Measurements from ENCODE around the gene KRT7. TPM values are rescaled to one million over a fixed set of nuclear protein-coding genes. Genes with fewer than 3 reads are reported as not detected.

Gene KRT7
- total and polyA plus RNA-seq, 5 donors from 2014 or later, result 0.56 to 1.4 TPM; not detected in 3

DNA sequence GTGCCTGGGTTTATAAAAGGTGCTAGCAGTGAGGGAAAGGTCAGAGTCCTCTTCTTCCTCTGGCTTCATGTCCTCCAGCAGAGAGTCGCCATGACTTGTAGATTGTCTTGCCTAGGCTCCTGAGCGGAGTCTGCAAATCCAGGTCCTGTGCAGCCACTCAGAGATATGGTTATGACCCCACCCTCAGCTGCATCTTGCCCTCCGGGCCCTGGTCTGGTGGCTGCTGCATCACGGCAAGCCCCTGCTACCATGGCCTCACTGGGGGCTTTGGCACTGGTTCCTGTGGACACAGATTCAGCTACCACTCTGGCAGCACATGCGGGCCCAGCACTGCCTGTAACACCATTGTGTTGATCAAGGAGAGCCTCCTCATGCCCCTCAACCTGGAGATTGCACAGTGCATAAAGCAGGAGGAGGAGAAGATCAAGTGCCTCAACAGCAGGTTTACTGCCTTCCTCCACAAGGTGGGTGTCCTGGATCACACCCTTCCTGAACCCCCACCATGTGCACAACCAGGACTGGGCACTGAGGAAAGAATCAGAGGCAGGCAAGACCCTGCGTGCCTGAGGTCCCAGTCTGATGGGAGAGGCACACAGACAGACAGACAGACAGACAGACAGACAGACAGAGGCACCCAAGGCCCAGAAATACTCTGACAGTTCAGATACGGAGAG is 30.9 kb downstream of the KRT7 start:
- H3K4me1 Mint-ChIP-seq, result no peaks in the 10 kb centered on the region
- H3K4me3 Mint-ChIP-seq, result no peak overlapping the region
- Histone ChIP-seq H3K9me3 (ENCODE audit: control insufficient read depth in 2 of 2, low read length in 2 of 2) (no peaks in the 10 kb centered on the region), H3K27me3 (ENCODE audit: control insufficient read depth, insufficient read depth, low read length) (peaks cover 1% of the 10 kb centered on the region), H3K4me3 (ENCODE audit: low read depth, low read length) (no peak overlapping the region), H3K27ac (ENCODE audit: insufficient read depth, low read length, poor library complexity, severe bottlenecking) (no peak overlapping the region), H3K36me3 (ENCODE audit: control insufficient read depth, insufficient read depth, low read length) (no peaks in the 10 kb centered on the region), H3K4me1 (ENCODE audit: control insufficient read depth, insufficient read depth, low read length, poor library complexity, severe bottlenecking) (no peaks in the 10 kb centered on the region)
- DNase-seq, result no peak
- ATAC-seq (ENCODE audit: low read depth in 2 of 2), result no peak
- H3K27ac Mint-ChIP-seq, result no peak overlapping the region
- H3K9me3 Mint-ChIP-seq, result peaks cover 0 to 3% (median 0%) of the 10 kb centered on the region in 7 donors
- no peaks in the 10 kb centered on the region for H3K36me3 Mint-ChIP-seq
- H3K27me3 Mint-ChIP-seq, result peaks cover 34% of the 10 kb centered on the region

DNA sequence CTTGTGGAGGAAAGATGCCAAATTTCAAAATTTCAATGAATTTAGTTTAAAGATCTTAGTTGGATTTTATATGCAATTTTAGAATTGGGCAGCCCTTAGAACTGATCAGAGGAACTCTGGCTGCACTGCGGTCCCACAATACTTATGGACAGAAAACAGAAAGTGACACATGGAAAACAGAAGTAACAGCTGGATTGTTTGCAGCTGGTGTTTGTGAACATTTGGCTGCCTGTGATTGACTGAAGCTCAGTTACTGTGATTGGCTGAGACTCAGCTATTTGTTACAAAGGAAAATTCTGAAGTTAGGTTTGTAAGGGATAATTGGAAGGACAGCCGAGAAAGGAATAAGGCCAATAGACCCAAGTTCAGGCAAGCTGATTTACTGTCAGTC is 31.4 kb downstream of the KRT7 start:
- Histone ChIP-seq H3K4me3 (ENCODE audit: low read depth, low read length) (no peak overlapping the region), H3K4me1 (ENCODE audit: control insufficient read depth, insufficient read depth, low read length, poor library complexity, severe bottlenecking) (no peaks in the 10 kb centered on the region), H3K9me3 (ENCODE audit: control insufficient read depth in 2 of 2, low read length in 2 of 2) (no peaks in the 10 kb centered on the region), H3K36me3 (ENCODE audit: control insufficient read depth, insufficient read depth, low read length) (no peaks in the 10 kb centered on the region), H3K27ac (ENCODE audit: insufficient read depth, low read length, poor library complexity, severe bottlenecking) (no peak overlapping the region), H3K27me3 (ENCODE audit: control insufficient read depth, insufficient read depth, low read length) (peaks cover 1% of the 10 kb centered on the region)
- no peaks in the 10 kb centered on the region for H3K4me1 Mint-ChIP-seq
- H3K36me3 Mint-ChIP-seq, result no peaks in the 10 kb centered on the region
- no peak overlapping the region for H3K27ac Mint-ChIP-seq
- DNase-seq (no peak), ATAC-seq (ENCODE audit: low read depth in 2 of 2) (no peak)
- H3K9me3 Mint-ChIP-seq, result peaks cover 0 to 3% (median 0%) of the 10 kb centered on the region in 7 donors
- H3K27me3 Mint-ChIP-seq, result peaks cover 29% of the 10 kb centered on the region
- H3K4me3 Mint-ChIP-seq, result no peak overlapping the region

DNA sequence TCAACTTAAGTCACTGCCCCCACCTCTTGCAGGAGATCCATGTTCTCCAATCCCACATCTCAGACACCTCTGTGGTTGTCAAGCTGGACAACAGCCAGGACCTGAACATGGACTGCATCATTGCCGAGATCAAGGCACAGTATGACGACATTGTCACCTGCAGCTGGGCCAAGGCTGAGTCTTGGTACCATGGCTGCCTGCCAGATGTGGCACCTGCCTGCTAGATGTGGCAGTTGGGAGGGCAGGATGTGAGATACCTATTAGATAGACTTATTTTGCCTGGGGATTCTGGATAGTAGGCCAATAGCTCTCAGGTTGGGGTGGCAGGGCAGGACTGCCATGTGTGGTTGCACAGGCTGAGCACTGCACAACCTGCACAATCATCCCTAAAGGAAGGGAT is 33.5 kb downstream of the KRT7 start:
- no peaks in the 10 kb centered on the region for H3K36me3 Mint-ChIP-seq
- no peak for ATAC-seq (ENCODE audit: low read depth in 2 of 2)
- Histone ChIP-seq H3K4me1 (ENCODE audit: control insufficient read depth, insufficient read depth, low read length, poor library complexity, severe bottlenecking) (no peaks in the 10 kb centered on the region), H3K36me3 (ENCODE audit: control insufficient read depth, insufficient read depth, low read length) (no peaks in the 10 kb centered on the region), H3K27ac (ENCODE audit: insufficient read depth, low read length, poor library complexity, severe bottlenecking) (no peak overlapping the region), H3K9me3 (ENCODE audit: control insufficient read depth in 2 of 2, low read length in 2 of 2) (no peaks in the 10 kb centered on the region), H3K27me3 (ENCODE audit: control insufficient read depth, insufficient read depth, low read length) (no peaks in the 10 kb centered on the region), H3K4me3 (ENCODE audit: low read depth, low read length) (no peak overlapping the region)
- no peak overlapping the region for H3K27ac Mint-ChIP-seq
- peaks cover 0 to 2% (median 0%) of the 10 kb centered on the region in 7 donors for H3K9me3 Mint-ChIP-seq
- DNase-seq, result no peak
- H3K4me3 Mint-ChIP-seq, result no peak overlapping the region
- H3K4me1 Mint-ChIP-seq, result no peaks in the 10 kb centered on the region
- H3K27me3 Mint-ChIP-seq, result peaks cover 12% of the 10 kb centered on the region

DNA sequence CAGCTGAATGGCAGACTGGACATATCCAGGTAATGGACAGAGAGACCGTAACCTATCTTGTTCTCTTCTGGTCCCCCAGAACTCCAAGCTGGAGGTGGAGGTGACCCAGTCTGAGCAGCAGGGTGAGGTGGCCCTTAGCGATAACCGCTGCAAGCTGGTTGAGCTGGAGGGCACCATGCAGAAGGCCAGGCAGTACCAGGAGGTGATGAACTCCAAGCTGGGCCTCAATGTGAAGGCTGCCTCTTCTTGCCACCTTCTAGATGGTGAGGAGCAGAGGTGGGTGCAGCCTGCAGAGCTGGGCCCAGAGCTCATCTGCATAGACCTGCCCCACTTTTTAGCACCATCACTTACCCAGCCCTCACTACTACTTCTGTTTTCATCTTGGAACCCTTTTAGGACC is 34.2 kb downstream of the KRT7 start:
- H3K27ac Mint-ChIP-seq, result no peak overlapping the region
- no peaks in the 10 kb centered on the region for H3K4me1 ChIP-seq (ENCODE audit: control insufficient read depth, insufficient read depth, low read length, poor library complexity, severe bottlenecking)
- H3K27me3 Mint-ChIP-seq, result peaks cover 5% of the 10 kb centered on the region
- H3K36me3 ChIP-seq (ENCODE audit: control insufficient read depth, insufficient read depth, low read length), result no peaks in the 10 kb centered on the region
- H3K27me3 ChIP-seq (ENCODE audit: control insufficient read depth, insufficient read depth, low read length), result no peaks in the 10 kb centered on the region
- no peak overlapping the region for H3K27ac ChIP-seq (ENCODE audit: insufficient read depth, low read length, poor library complexity, severe bottlenecking)
- no peak for DNase-seq
- no peaks in the 10 kb centered on the region for H3K36me3 Mint-ChIP-seq
- no peaks in the 10 kb centered on the region for H3K4me1 Mint-ChIP-seq
- H3K9me3 ChIP-seq (ENCODE audit: control insufficient read depth in 2 of 2, low read length in 2 of 2), result no peaks in the 10 kb centered on the region
- no peak overlapping the region for H3K4me3 Mint-ChIP-seq
- ATAC-seq (ENCODE audit: low read depth in 2 of 2), result no peak
- H3K4me3 ChIP-seq (ENCODE audit: low read depth, low read length), result no peak overlapping the region
- peaks cover 0 to 2% (median 0%) of the 10 kb centered on the region in 7 donors for H3K9me3 Mint-ChIP-seq

DNA sequence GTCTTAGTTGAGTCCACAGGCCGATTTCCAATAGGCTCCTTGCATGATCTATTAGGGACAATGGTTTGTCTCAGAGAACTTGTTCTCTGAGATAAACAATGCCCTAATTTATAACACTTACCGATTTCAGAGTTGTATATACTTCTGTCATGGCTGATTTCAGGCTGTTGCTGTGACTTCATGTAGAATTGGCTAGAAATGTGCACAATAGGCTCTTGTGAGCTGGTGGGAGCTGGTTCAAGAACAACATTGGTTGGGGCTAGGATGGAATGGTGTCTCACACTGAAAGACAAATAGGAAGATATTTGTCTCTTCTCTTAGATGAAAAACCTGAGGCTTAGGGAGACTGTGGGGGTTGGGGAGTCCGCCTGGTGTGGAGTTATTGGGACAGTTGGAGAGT is 34.7 kb downstream of the KRT7 start:
- no peak for ATAC-seq (ENCODE audit: low read depth in 2 of 2)
- no peaks in the 10 kb centered on the region for H3K36me3 Mint-ChIP-seq
- H3K27me3 ChIP-seq (ENCODE audit: control insufficient read depth, insufficient read depth, low read length), result no peaks in the 10 kb centered on the region

GRCh38 chr12:52268212-52268611 is 35.2 kb downstream of the KRT7 start:
- Histone ChIP-seq H3K4me1 (ENCODE audit: control insufficient read depth, insufficient read depth, low read length, poor library complexity, severe bottlenecking) (no peaks in the 10 kb centered on the region), H3K36me3 (ENCODE audit: control insufficient read depth, insufficient read depth, low read length) (no peaks in the 10 kb centered on the region), H3K27ac (ENCODE audit: insufficient read depth, low read length, poor library complexity, severe bottlenecking) (no peak overlapping the region), H3K9me3 (ENCODE audit: control insufficient read depth in 2 of 2, low read length in 2 of 2) (no peaks in the 10 kb centered on the region), H3K27me3 (ENCODE audit: control insufficient read depth, insufficient read depth, low read length) (no peaks in the 10 kb centered on the region), H3K4me3 (ENCODE audit: low read depth, low read length) (no peak overlapping the region)
- no peak overlapping the region for H3K4me3 Mint-ChIP-seq
- no peaks in the 10 kb centered on the region for H3K4me1 Mint-ChIP-seq
- DNase-seq, result no peak
- no peak overlapping the region for H3K27ac Mint-ChIP-seq
- H3K9me3 Mint-ChIP-seq, result peaks cover 0 to 2% (median 0%) of the 10 kb centered on the region in 7 donors
- ATAC-seq (ENCODE audit: low read depth in 2 of 2), result no peak
- H3K27me3 Mint-ChIP-seq, result peaks cover 4% of the 10 kb centered on the region
- H3K36me3 Mint-ChIP-seq, result no peaks in the 10 kb centered on the region

More for the DNA sequence above, 34.7 kb downstream of the KRT7 start:
- no peaks in the 10 kb centered on the region for H3K9me3 ChIP-seq (ENCODE audit: control insufficient read depth in 2 of 2, low read length in 2 of 2)
- H3K27ac Mint-ChIP-seq, result no peak overlapping the region
- DNase-seq, result no peak
- no peak overlapping the region for H3K4me3 Mint-ChIP-seq
- peaks cover 4% of the 10 kb centered on the region for H3K27me3 Mint-ChIP-seq
- peaks cover 0 to 2% (median 0%) of the 10 kb centered on the region in 7 donors for H3K9me3 Mint-ChIP-seq
- no peak overlapping the region for H3K27ac ChIP-seq (ENCODE audit: insufficient read depth, low read length, poor library complexity, severe bottlenecking)
- no peaks in the 10 kb centered on the region for H3K4me1 ChIP-seq (ENCODE audit: control insufficient read depth, insufficient read depth, low read length, poor library complexity, severe bottlenecking)
- no peak overlapping the region for H3K4me3 ChIP-seq (ENCODE audit: low read depth, low read length)
- H3K36me3 ChIP-seq (ENCODE audit: control insufficient read depth, insufficient read depth, low read length), result no peaks in the 10 kb centered on the region
- no peaks in the 10 kb centered on the region for H3K4me1 Mint-ChIP-seq

DNA sequence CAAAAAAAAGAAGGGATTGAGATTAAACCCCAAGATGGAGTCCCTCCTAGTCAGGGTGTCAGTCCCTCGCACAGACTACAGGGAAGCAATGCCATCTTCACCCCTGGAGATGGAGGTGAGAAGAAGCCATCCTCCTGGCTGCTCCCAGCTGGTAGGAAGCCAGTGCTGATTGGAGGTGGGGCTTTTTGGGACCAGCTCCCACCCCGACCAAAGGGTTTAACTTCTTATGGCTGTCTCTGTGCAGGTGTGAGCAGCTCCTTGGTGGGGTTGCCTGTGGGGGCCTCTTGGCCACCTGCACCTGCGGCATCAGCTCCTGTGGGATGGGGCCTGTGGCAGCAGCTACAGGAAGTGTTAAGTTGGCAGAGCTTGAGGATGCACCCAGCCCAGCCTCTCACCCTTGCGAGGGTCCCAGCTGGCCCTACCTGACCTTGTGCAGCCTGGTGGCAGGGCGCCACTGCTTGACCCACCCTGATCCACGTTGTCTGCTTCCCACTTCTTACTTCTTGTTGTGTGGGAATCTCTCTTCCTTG is 37.6 kb downstream of the KRT7 start:
- Mint-ChIP-seq H3K27me3 (peaks cover 11% of the 10 kb centered on the region), H3K4me3 (no peak overlapping the region), H3K36me3 (no peaks in the 10 kb centered on the region), H3K27ac (no peak overlapping the region), H3K4me1 (no peaks in the 10 kb centered on the region), H3K9me3 (peaks cover 0 to 2% (median 0%) of the 10 kb centered on the region in 7 donors)
- Histone ChIP-seq H3K9me3 (ENCODE audit: control insufficient read depth in 2 of 2, low read length in 2 of 2) (no peaks in the 10 kb centered on the region), H3K27me3 (ENCODE audit: control insufficient read depth, insufficient read depth, low read length) (no peaks in the 10 kb centered on the region), H3K4me3 (ENCODE audit: low read depth, low read length) (no peak overlapping the region), H3K27ac (ENCODE audit: insufficient read depth, low read length, poor library complexity, severe bottlenecking) (no peak overlapping the region), H3K4me1 (ENCODE audit: control insufficient read depth, insufficient read depth, low read length, poor library complexity, severe bottlenecking) (no peaks in the 10 kb centered on the region), H3K36me3 (ENCODE audit: control insufficient read depth, insufficient read depth, low read length) (no peaks in the 10 kb centered on the region)
- DNase-seq (no peak), ATAC-seq (ENCODE audit: low read depth in 2 of 2) (no peak)

- ATAC-seq (ENCODE audit: low read depth in 2 of 2) (no peak), DNase-seq (no peak)
- H3K27me3 Mint-ChIP-seq, result peaks cover 11% of the 10 kb centered on the region
- Histone ChIP-seq H3K27ac (ENCODE audit: insufficient read depth, low read length, poor library complexity, severe bottlenecking) (no peak overlapping the region), H3K9me3 (ENCODE audit: control insufficient read depth in 2 of 2, low read length in 2 of 2) (no peaks in the 10 kb centered on the region), H3K4me3 (ENCODE audit: low read depth, low read length) (no peak overlapping the region), H3K4me1 (ENCODE audit: control insufficient read depth, insufficient read depth, low read length, poor library complexity, severe bottlenecking) (no peaks in the 10 kb centered on the region), H3K36me3 (ENCODE audit: control insufficient read depth, insufficient read depth, low read length) (no peaks in the 10 kb centered on the region), H3K27me3 (ENCODE audit: control insufficient read depth, insufficient read depth, low read length) (no peaks in the 10 kb centered on the region)
- H3K4me3 Mint-ChIP-seq, result no peak overlapping the region
- H3K9me3 Mint-ChIP-seq, result peaks cover 0 to 2% (median 0%) of the 10 kb centered on the region in 7 donors
- no peak overlapping the region for H3K27ac Mint-ChIP-seq
- no peaks in the 10 kb centered on the region for H3K36me3 Mint-ChIP-seq
- no peaks in the 10 kb centered on the region for H3K4me1 Mint-ChIP-seq
These were observed 38.1 kb downstream of the KRT7 start for GRCh38 chr12:52271158-52271557.
